Ovary (tissue), 9 donors: Measurements from ENCODE around the gene WWOX. TPM values are rescaled to one million over a fixed set of nuclear protein-coding genes. Genes with fewer than 3 reads are reported as not detected.

Source experiments
- DNase-seq, 5 donors: peaks; one replicate each; pipeline ENCODE4 v3.0.0-alpha.2; 2019 to 2020
- H3K27ac ChIP-seq, 2 donors: fragments of 200-600 bp; one replicate each; pipeline versions ENCODE4 v1.5.1 to v1.8.0; 2019 to 2022
- H3K27me3 ChIP-seq: fragments of 200-600 bp; one replicate; pipeline ENCODE4 v1.8.0; 2022
- H3K36me3 ChIP-seq: fragments of 200-600 bp; sonication (generic); one replicate; pipeline ENCODE4 v1.5.1; 2019
- H3K4me1 ChIP-seq: one replicate; pipeline ENCODE4 v1.8.1; 2013; ENCODE audit warnings: mild to moderate bottlenecking, moderate library complexity; ENCODE audit not compliant: insufficient read depth
- H3K4me3 ChIP-seq: fragments of 200-600 bp; sonication (generic); one replicate; pipeline ENCODE4 v1.5.1; 2017
- H3K9me3 ChIP-seq, 2 donors: fragments of 200-600 bp in 1 of 2; sonication (generic) in 1 of 2; one replicate each; pipeline versions ENCODE4 v1.5.1 to v1.8.1; 2013 to 2019; ENCODE audit warnings: mild to moderate bottlenecking in 1 of 2, moderate library complexity in 1 of 2
- EP300 ChIP-seq: sonication (generic); formaldehyde crosslinking; IDR thresholded peaks from one replicate; pipeline ENCODE4 v1.6.1; 2017; ENCODE audit warnings: antibody characterized with exemption
- POLR2A ChIP-seq: fragments of 450-650 bp; IDR thresholded peaks from one replicate; pipeline ENCODE4 v1.6.1; 2017; ENCODE audit warnings: antibody characterized with exemption, mild to moderate bottlenecking, moderate library complexity
- WGBS, 3 donors: extraction: QIAGEN DNeasy Blood & Tissue Kit in 1 of 3; methylation state at CpG; one replicate each; pipeline versions ENCODE4 v1.1.5 to v1.1.7; 2013 to 2017; 5-methylcytosine and 5-hydroxymethylcytosine counted together
- intact Hi-C, 4 donors: fragments of 100-400 bp; cut with DNase I; formaldehyde crosslinking; loops; one replicate each; pipeline versions ENCODE4 v1.11.0 to v1.15.1; 2022 to 2023
- polyA plus RNA-seq, 2 donors: library from polyadenylated mRNA; stranded (reverse); fragments of 200-250 nt in 1 of 2; fragments of 350-450 nt in 1 of 2; fragmentation: Illumina TruSeq in 1 of 2; extraction: RNeasy Lipid Tissue Mini Kit (QIAGEN cat#74804) in 1 of 2; gene quantifications; one replicate each; pipeline ENCODE4 v1.2.3, GENCODE V29; 2013 to 2014
- total RNA-seq, 7 donors: library from RNA; depleted of rRNA in 2 of 7; stranded (reverse); fragments of >200 nt in 2 of 7; fragmentation: NEBNext Ultra II Directional in 3 of 7; extraction: Animal tissue kit (Norgen Biotek cat#: 25700) in 3 of 7; gene quantifications; one replicate each; pipeline versions ENCODE4 v1.1.0 to v1.2.4, GENCODE V29; 2016 to 2023
- TF ChIP-seq, protein P1 (sequence below), 3 donors: fragments of 450-650 bp in 2 of 3; fragments of 200-600 bp in 1 of 3; IDR thresholded peaks; one replicate each; pipeline versions ENCODE4 v1.5.1 to v1.8.0; 2016 to 2022; ENCODE audit warnings: antibody characterized with exemption in 3 of 3, mild to moderate bottlenecking in 1 of 3
- donor health status: DM: no; HTN: no; CAD: no; lungs with moderate emphysema.
- donor health status: DM: no; HTN: no; CAD: no.
- donor health status: Bipolar disorder and iron deficiency.
- donor health status: DM: yes; HTN: yes; CAD: no.
- donor health status: DM: no; HTN: no; CAD: no.
- donor health status: DM: yes; HTN: yes; CAD: no.

WWOX gene
- total and polyA plus RNA-seq, 9 donors: 11.0 to 40.5 (median 25.2) TPM

DNA sequence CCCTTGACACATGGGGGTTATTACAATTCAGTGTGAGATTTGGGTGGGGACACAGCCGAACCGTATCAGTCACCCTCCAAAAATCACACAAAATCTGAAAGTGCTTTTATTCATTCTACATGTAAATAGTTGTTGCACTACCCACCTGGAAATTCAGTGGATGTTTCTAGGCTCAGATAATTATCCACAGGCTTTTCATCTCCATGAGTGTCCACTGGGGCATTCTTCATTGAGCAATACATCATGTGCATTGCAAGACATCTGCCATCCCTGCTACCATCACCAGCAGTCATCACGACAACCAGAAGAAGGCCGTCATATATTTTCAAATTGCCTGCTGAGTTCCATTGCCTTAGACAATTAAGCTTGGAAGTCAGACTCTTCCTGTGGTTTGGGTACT, 330.8 kb downstream of the WWOX start:
- Histone ChIP-seq H3K36me3 (no peaks in the 10 kb centered on the region), H3K4me1 (no peaks in the 10 kb centered on the region)
- intact Hi-C loops: no loop called here

GRCh38 chr16:78431004-78431670, 331.7 kb downstream of the WWOX start:
- no peaks in the 10 kb centered on the region for H3K27me3 ChIP-seq
- H3K9me3 ChIP-seq: no peaks in the 10 kb centered on the region
- H3K4me3 ChIP-seq: no peak overlapping the region
- no peaks in the 10 kb centered on the region for H3K4me1 ChIP-seq
- intact Hi-C loops: no loop called here
- TF ChIP-seq, protein P1, sequence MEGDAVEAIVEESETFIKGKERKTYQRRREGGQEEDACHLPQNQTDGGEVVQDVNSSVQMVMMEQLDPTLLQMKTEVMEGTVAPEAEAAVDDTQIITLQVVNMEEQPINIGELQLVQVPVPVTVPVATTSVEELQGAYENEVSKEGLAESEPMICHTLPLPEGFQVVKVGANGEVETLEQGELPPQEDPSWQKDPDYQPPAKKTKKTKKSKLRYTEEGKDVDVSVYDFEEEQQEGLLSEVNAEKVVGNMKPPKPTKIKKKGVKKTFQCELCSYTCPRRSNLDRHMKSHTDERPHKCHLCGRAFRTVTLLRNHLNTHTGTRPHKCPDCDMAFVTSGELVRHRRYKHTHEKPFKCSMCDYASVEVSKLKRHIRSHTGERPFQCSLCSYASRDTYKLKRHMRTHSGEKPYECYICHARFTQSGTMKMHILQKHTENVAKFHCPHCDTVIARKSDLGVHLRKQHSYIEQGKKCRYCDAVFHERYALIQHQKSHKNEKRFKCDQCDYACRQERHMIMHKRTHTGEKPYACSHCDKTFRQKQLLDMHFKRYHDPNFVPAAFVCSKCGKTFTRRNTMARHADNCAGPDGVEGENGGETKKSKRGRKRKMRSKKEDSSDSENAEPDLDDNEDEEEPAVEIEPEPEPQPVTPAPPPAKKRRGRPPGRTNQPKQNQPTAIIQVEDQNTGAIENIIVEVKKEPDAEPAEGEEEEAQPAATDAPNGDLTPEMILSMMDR (IDR thresholded peaks at IDR 0.05): no peak
- no peak for TF ChIP-seq POLR2A
- TF ChIP-seq EP300: no peak
- H3K36me3 ChIP-seq: no peaks in the 10 kb centered on the region
- H3K27ac ChIP-seq: no peak overlapping the region
- 79 to 80% (median 79%) methylated on average over 6 of the region's 6 CpGs for WGBS, 3 donors
- no peak for DNase-seq

More for the DNA sequence above, 330.8 kb downstream of the WWOX start:
- Histone ChIP-seq H3K27ac (no peak overlapping the region), H3K27me3 (no peaks in the 10 kb centered on the region), H3K9me3 (no peaks in the 10 kb centered on the region), H3K4me3 (no peak overlapping the region)
- WGBS, 3 donors: 71 to 98% (median 89%) methylated on average over 4 of the region's 4 CpGs
- TF ChIP-seq POLR2A (no peak), EP300 (no peak)
- TF ChIP-seq, protein P1 (IDR thresholded peaks at IDR 0.05): no peak
- DNase-seq: no peak

- Histone ChIP-seq H3K9me3 (no peaks in the 10 kb centered on the region), H3K4me1 (no peaks in the 10 kb centered on the region), H3K27ac (no peak overlapping the region), H3K36me3 (no peaks in the 10 kb centered on the region), H3K4me3 (no peak overlapping the region), H3K27me3 (no peaks in the 10 kb centered on the region)
- intact Hi-C loops: no loop called here
- TF ChIP-seq, protein P1 (IDR thresholded peaks at IDR 0.05): no peak
- TF ChIP-seq EP300 (no peak), POLR2A (no peak)
- WGBS, 3 donors: 93 to 97% (median 96%) methylated on average over 3 of the region's 3 CpGs
- no peak for DNase-seq
These were observed 332.2 kb downstream of the WWOX start for GRCh38 chr16:78431701-78432100.

DNA sequence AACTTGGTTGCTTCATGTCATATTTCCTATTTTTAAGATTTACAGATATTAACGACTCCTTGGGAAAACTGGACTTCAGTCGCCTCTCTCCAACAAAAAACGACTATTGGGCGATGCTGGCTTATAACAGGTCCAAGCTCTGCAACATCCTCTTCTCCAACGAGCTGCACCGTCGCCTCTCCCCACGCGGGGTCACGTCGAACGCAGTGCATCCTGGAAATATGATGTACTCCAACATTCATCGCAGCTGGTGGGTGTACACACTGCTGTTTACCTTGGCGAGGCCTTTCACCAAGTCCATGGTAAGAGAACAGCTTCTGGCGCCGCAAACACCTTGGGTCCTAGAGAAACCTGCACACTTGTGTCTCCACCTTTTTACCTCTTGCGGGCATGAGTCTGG, 333.0 kb downstream of the WWOX start:
- H3K36me3 ChIP-seq: no peaks in the 10 kb centered on the region
- no peak overlapping the region for H3K27ac ChIP-seq
- no peaks in the 10 kb centered on the region for H3K9me3 ChIP-seq
- no peaks in the 10 kb centered on the region for H3K27me3 ChIP-seq
- intact Hi-C loops: no loop called here
- 83 to 93% (median 91%) methylated on average over 17 of the region's 17 CpGs for WGBS, 3 donors
- TF ChIP-seq POLR2A (no peak), EP300 (no peak)
- TF ChIP-seq, protein P1 (IDR thresholded peaks at IDR 0.05): no peak
- H3K4me1 ChIP-seq: no peaks in the 10 kb centered on the region
- DNase-seq: no peak
- H3K4me3 ChIP-seq: no peak overlapping the region
